PC-9 (cell line): ENCODE measurements around the gene ERP27. TPM values are rescaled to one million over a fixed set of nuclear protein-coding genes. Genes with fewer than 3 reads are reported as not detected.
A peak's percentile ranks its signal among the peaks of the same experiment; 100 is the strongest.

Experiments
- BruUV-seq: library from RNA; stranded (reverse); fragments of 400-500 nt; replicated peaks from 2 replicates; lab custom pipeline; 2021; lab: Mats Ljungman, UMichigan
- CTCF ChIA-PET: fragments of 300-600 bp; sonication (Branson Sonifier 250); formaldehyde crosslinking; loops from one replicate; lab custom pipeline; 2022; ENCODE audit warnings: antibody characterized with exemption; lab: Charles Lee
- POLR2A ChIA-PET: fragments of 300-600 bp; sonication (Branson Sonifier 250); formaldehyde crosslinking; loops from one replicate; lab custom pipeline; 2022; ENCODE audit warnings: antibody characterized with exemption; ENCODE audit not compliant: unreplicated experiment; lab: Charles Lee
- DNase-seq, 2 experiments: peaks; one replicate each; pipeline versions ENCODE4 v3.0.0 to v3.0.0-alpha.2; 2015 to 2022; ENCODE audit warnings: mixed read lengths in 1 of 2
- H2AFZ ChIP-seq: fragments of 200-600 bp; sonication (generic); 2 replicates; pipeline ENCODE4 v1.8.1; 2017; ENCODE audit warnings: antibody characterized with exemption
- H3F3A ChIP-seq: fragments of 200-600 bp; sonication (generic); 2 replicates; pipeline ENCODE4 v1.8.1; 2017; ENCODE audit warnings: antibody characterized with exemption, mild to moderate bottlenecking, low read depth; ENCODE audit not compliant: insufficient read depth
- H3K27ac ChIP-seq: fragments of 200-600 bp; sonication (generic); 2 replicates; pipeline ENCODE4 v1.6.1; 2016; ENCODE audit warnings: mixed run types
- H3K27me3 ChIP-seq: fragments of 200-600 bp; sonication (generic); 2 replicates; pipeline ENCODE4 v1.6.1; 2016; ENCODE audit warnings: low read depth, mixed run types; ENCODE audit not compliant: insufficient read depth
- H3K36me3 ChIP-seq: fragments of 200-600 bp; sonication (generic); 2 replicates; pipeline ENCODE4 v1.6.1; 2016; ENCODE audit warnings: low read depth, mixed run types
- H3K4me1 ChIP-seq: fragments of 200-600 bp; sonication (generic); replicated peaks from 2 replicates; pipeline ENCODE4 v1.6.1; 2016; ENCODE audit warnings: mixed run types; ENCODE audit not compliant: insufficient read depth
- H3K4me2 ChIP-seq: fragments of 200-600 bp; sonication (generic); 2 replicates; pipeline ENCODE4 v1.6.1; 2017; ENCODE audit warnings: mixed run types
- H3K4me3 ChIP-seq: fragments of 200-600 bp; sonication (generic); 2 replicates; pipeline ENCODE4 v1.6.1; 2016; ENCODE audit warnings: mixed run types
- H3K79me2 ChIP-seq: fragments of 200-600 bp; sonication (generic); 2 replicates; pipeline ENCODE4 v1.6.1; 2017; ENCODE audit warnings: low read depth, mixed run types
- H3K9me2 ChIP-seq: fragments of 200-600 bp; sonication (generic); 2 replicates; pipeline ENCODE4 v1.8.1; 2017; ENCODE audit warnings: mild to moderate bottlenecking; ENCODE audit not compliant: insufficient read depth
- H3K9me3 ChIP-seq: fragments of 200-600 bp; sonication (generic); 2 replicates; pipeline ENCODE4 v1.8.1; 2016; ENCODE audit warnings: low read depth; ENCODE audit not compliant: insufficient read depth
- H4K20me1 ChIP-seq: fragments of 200-600 bp; sonication (generic); 2 replicates; pipeline ENCODE4 v1.8.1; 2017; ENCODE audit not compliant: insufficient read depth
- EZH2 ChIP-seq: fragments of 200-600 bp; sonication (generic); IDR thresholded peaks from 2 replicates; pipeline ENCODE4 v1.8.0; 2017; ENCODE audit warnings: antibody characterized with exemption, low read depth
- intact Hi-C: fragments of 100-400 bp; cut with micrococcal nuclease; formaldehyde crosslinking; loops from one replicate; pipeline ENCODE4 v1.10.0; 2022; ENCODE audit not compliant: unreplicated experiment
- total RNA-seq: library from RNA; stranded (reverse); gene quantifications from 2 replicates; pipeline ENCODE4 v1.2.3, GENCODE V29; 2021
- TF ChIP-seq, protein P1 (sequence below): fragments of 200-600 bp; sonication (generic); conservative IDR thresholded peaks from 2 replicates; pipeline ENCODE4 v1.6.1; 2017; ENCODE audit warnings: mixed run types, antibody characterized with exemption, mild to moderate bottlenecking, moderate library complexity

ERP27 gene
- total RNA-seq, 1 experiment from 2014 or later: 33.4 TPM

DNA sequence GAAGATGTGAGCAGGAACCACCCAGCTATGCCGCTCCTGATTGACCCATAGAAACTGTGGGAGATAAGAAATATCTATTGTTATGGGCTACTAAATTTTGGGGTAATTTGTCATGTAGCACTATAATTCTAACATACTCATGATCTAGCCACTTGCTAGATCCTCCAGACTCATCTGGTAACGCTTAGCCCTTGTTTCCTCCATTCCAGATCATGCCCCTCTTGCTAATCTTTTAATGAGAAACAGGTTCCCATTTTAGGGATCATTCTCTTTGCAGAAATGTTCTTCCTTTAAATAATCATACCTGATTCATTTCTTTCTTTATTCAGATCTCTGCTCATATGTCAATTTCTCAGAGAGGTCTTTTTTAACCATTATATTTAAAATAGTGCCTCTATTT is 26.9 kb upstream of the ERP27 start:
- POLR2A ChIA-PET: interaction anchor here (0.6 to 0.7 kb wide), 2 partner anchors 79 to 599 kb away, joined by 4 to 8 read pairs; no protein-coding TSS in a partner anchor
- H3K27me3 ChIP-seq: no peaks in the 10 kb centered on the region
- no peaks in the 10 kb centered on the region for H3K9me2 ChIP-seq
- CTCF ChIA-PET: no interaction called here
- H3F3A ChIP-seq: peaks cover 23% of the 10 kb centered on the region
- no peak overlapping the region for H3K4me3 ChIP-seq
- H2AFZ ChIP-seq: no peak overlapping the region
- intact Hi-C loops: no loop called here
- H3K9me3 ChIP-seq: peaks cover 8% of the 10 kb centered on the region
- peaks cover 4% of the 10 kb centered on the region for H3K79me2 ChIP-seq
- H3K4me2 ChIP-seq: no peak overlapping the region
- H4K20me1 ChIP-seq: no peaks in the 10 kb centered on the region
- BruUV-seq: no TSS peak
- H3K4me1 ChIP-seq: peaks cover 28% of the 10 kb centered on the region
- H3K27ac ChIP-seq: no peak overlapping the region
- DNase-seq: no peak
- TF ChIP-seq, protein P1, sequence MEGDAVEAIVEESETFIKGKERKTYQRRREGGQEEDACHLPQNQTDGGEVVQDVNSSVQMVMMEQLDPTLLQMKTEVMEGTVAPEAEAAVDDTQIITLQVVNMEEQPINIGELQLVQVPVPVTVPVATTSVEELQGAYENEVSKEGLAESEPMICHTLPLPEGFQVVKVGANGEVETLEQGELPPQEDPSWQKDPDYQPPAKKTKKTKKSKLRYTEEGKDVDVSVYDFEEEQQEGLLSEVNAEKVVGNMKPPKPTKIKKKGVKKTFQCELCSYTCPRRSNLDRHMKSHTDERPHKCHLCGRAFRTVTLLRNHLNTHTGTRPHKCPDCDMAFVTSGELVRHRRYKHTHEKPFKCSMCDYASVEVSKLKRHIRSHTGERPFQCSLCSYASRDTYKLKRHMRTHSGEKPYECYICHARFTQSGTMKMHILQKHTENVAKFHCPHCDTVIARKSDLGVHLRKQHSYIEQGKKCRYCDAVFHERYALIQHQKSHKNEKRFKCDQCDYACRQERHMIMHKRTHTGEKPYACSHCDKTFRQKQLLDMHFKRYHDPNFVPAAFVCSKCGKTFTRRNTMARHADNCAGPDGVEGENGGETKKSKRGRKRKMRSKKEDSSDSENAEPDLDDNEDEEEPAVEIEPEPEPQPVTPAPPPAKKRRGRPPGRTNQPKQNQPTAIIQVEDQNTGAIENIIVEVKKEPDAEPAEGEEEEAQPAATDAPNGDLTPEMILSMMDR: no peak
- no peak for TF ChIP-seq EZH2
- H3K36me3 ChIP-seq: no peaks in the 10 kb centered on the region

DNA sequence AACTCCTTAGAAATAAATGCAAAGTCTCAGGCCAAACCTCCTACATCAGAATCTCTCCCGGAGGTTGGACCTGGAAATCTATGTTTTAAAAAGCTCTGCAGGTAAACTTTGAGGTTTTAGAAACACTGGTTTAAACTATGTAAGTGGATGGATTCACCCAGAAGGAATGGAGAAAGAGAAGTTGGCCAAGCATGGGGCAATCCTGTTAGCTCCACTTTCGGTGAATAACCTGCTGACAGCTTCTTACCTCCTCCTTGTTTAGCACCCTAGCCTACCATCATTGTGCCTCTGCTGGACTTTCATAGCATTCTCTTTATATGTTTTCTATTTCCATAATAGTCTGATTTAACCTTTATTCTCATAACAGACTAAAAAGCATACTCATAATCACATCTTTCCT is 26.1 kb upstream of the ERP27 start:
- intact Hi-C loops: no loop called here
- ChIA-PET POLR2A (no interaction called here), CTCF (no interaction called here)
- no peaks in the 10 kb centered on the region for H3K9me2 ChIP-seq
- H3K27ac ChIP-seq: no peak overlapping the region
- TF ChIP-seq, protein P1: no peak
- TF ChIP-seq EZH2: no peak
- no peaks in the 10 kb centered on the region for H3K27me3 ChIP-seq
- peaks cover 29% of the 10 kb centered on the region for H3F3A ChIP-seq
- no TSS peak for BruUV-seq
- no peak overlapping the region for H3K4me3 ChIP-seq
- no peaks in the 10 kb centered on the region for H4K20me1 ChIP-seq
- H2AFZ ChIP-seq: no peak overlapping the region
- H3K79me2 ChIP-seq: peaks cover 12% of the 10 kb centered on the region
- no peak overlapping the region for H3K4me2 ChIP-seq
- DNase-seq: no peak
- H3K36me3 ChIP-seq: no peaks in the 10 kb centered on the region
- H3K4me1 ChIP-seq: peaks cover 37% of the 10 kb centered on the region
- H3K9me3 ChIP-seq: peaks cover 4% of the 10 kb centered on the region; the same call in 1 of the 2 replicates

DNA sequence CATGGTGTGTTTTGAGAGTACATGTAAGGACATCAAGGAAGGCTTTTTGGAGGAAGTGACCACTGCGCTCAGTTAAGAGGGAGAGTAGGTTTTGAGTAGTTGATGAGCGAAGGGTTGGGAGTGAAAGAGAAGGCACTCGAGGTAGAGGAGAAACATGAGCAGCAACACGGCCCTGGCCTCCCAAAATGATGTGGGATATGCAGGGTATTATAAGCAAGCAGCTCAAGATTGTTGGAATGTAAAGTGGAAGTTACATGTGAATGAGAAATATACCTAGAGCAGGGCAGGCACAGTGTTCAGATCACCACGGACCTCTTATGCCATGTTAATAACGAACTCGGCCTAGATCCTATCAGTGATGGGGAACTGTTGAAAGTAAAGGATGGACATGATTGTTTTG is 25.2 kb upstream of the ERP27 start:
- Histone ChIP-seq H4K20me1 (no peaks in the 10 kb centered on the region), H3K79me2 (peaks cover 21% of the 10 kb centered on the region), H3K4me1 (peaks cover 45% of the 10 kb centered on the region), H3K27me3 (no peaks in the 10 kb centered on the region), H3K4me3 (no peak overlapping the region), H3K9me3 (no peaks in the 10 kb centered on the region), H3K4me2 (peak overlapping the region; percentile 81), H3K36me3 (0 out of 2 replicates have a peak, but pooled peaks cover 2% of the 10 kb centered on the region), H3K27ac (peak overlapping the region; percentile 83; the same call in 1 of the 2 replicates), H3F3A (peaks cover 29% of the 10 kb centered on the region), H3K9me2 (no peaks in the 10 kb centered on the region), H2AFZ (no peak overlapping the region)
- no peak for DNase-seq
- intact Hi-C loops: no loop called here
- no peak for TF ChIP-seq EZH2
- no TSS peak for BruUV-seq
- POLR2A ChIA-PET: no interaction called here
- CTCF ChIA-PET: no interaction called here

DNA sequence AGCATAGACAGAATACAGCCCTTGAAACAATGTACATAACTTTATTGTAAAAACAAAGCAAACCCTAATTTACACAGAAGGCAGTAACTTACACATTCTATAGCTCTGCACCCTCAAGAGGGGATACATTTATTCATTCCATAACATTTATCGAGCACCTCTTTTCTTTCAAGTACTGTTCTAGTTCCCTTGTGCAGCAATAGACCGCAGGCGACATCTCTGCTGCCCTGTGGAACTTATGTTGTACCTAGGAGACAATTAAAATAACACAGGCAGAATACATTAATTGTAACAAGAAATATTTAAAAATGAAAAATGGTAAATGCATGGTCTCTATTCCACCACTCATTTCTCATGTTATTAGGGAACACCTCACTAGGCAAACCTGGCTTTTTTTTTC is 24.5 kb upstream of the ERP27 start:
- H3K36me3 ChIP-seq: 0 out of 2 replicates have a peak, but pooled peaks cover 5% of the 10 kb centered on the region
- H3K9me2 ChIP-seq: no peaks in the 10 kb centered on the region
- CTCF ChIA-PET: no interaction called here
- peak overlapping the region; percentile 81 for H3K4me2 ChIP-seq
- intact Hi-C loops: no loop called here
- peak overlapping the region; percentile 54 for H3K4me3 ChIP-seq
- H3K79me2 ChIP-seq: peaks cover 28% of the 10 kb centered on the region
- no peaks in the 10 kb centered on the region for H3K9me3 ChIP-seq
- no peaks in the 10 kb centered on the region for H4K20me1 ChIP-seq
- no TSS peak for BruUV-seq
- TF ChIP-seq, protein P1: no peak
- no peak for TF ChIP-seq EZH2
- H3F3A ChIP-seq: peaks cover 29% of the 10 kb centered on the region
- peaks cover 52% of the 10 kb centered on the region for H3K4me1 ChIP-seq
- no peaks in the 10 kb centered on the region for H3K27me3 ChIP-seq
- H2AFZ ChIP-seq: peak overlapping the region; percentile 71
- POLR2A ChIA-PET: no interaction called here
- no peak for DNase-seq
- peak overlapping the region; percentile 83 for H3K27ac ChIP-seq
